A673 (cell line): Measurements from ENCODE around the gene IL18R1. TPM values are rescaled to one million over a fixed set of nuclear protein-coding genes. Genes with fewer than 3 reads are reported as not detected.

ENCODE experiments used
- Bru-seq: library from RNA; stranded (reverse); fragments of 400-500 nt; gene quantifications from one replicate; lab custom pipeline; 2021; lab: Mats Ljungman, UMichigan
- BruChase-seq, 2 experiments: library from RNA; stranded (reverse); fragments of 400-500 nt; gene quantifications; one replicate each; lab custom pipeline; 2021; lab: Mats Ljungman, UMichigan
- BruUV-seq: library from RNA; stranded (reverse); fragments of 400-500 nt; replicated peaks from 2 replicates; lab custom pipeline; 2021; lab: Mats Ljungman, UMichigan
- CTCF ChIA-PET: fragments of 300-600 bp; sonication (Branson Sonifier 250); formaldehyde crosslinking; loops from one replicate; lab custom pipeline; 2022; ENCODE audit warnings: antibody characterized with exemption; lab: Charles Lee
- POLR2A ChIA-PET: fragments of 300-600 bp; sonication (Branson Sonifier 250); formaldehyde crosslinking; loops from one replicate; lab custom pipeline; 2022; ENCODE audit warnings: antibody characterized with exemption; ENCODE audit not compliant: low non-redundant PET; lab: Charles Lee
- DNase-seq: peaks from one replicate; pipeline ENCODE4 v3.0.0-alpha.2; 2015; ENCODE audit warnings: low spot score
- H3K27ac ChIP-seq: fragments of 200-600 bp; sonication (generic); 2 replicates; pipeline ENCODE4 v1.5.1; 2016; ENCODE audit warnings: mixed run types, low read depth, mild to moderate bottlenecking, mixed read lengths, antibody characterized with exemption, low read length; ENCODE audit not compliant: poor library complexity, severe bottlenecking
- H3K27me3 ChIP-seq: fragments of 200-600 bp; sonication (generic); replicated peaks from 2 replicates; pipeline ENCODE4 v1.6.1; 2017; ENCODE audit warnings: mixed run types, low read depth, mild to moderate bottlenecking, mixed read lengths, antibody characterized with exemption, low read length; ENCODE audit not compliant: insufficient read depth, poor library complexity
- H3K36me3 ChIP-seq: fragments of 200-600 bp; sonication (generic); 2 replicates; pipeline ENCODE4 v1.6.1; 2016; ENCODE audit warnings: mixed run types, mild to moderate bottlenecking, mixed read lengths, antibody characterized with exemption, low read length; ENCODE audit not compliant: insufficient read depth, poor library complexity, severe bottlenecking
- H3K4me1 ChIP-seq: fragments of 200-600 bp; sonication (generic); 2 replicates; pipeline ENCODE4 v1.6.1; 2017; ENCODE audit warnings: mixed run types, mild to moderate bottlenecking, mixed read lengths, antibody characterized with exemption, low read length; ENCODE audit not compliant: insufficient read depth, poor library complexity, severe bottlenecking
- H3K4me3 ChIP-seq: fragments of 200-600 bp; sonication (generic); 2 replicates; pipeline ENCODE4 v1.5.1; 2016; ENCODE audit warnings: low read depth, mixed run types, mild to moderate bottlenecking, mixed read lengths, low read length; ENCODE audit not compliant: poor library complexity, severe bottlenecking
- H3K9me3 ChIP-seq: fragments of 200-600 bp; sonication (generic); 2 replicates; pipeline ENCODE4 v1.6.1; 2016; ENCODE audit warnings: mixed run types, low read depth, mild to moderate bottlenecking, mixed read lengths, antibody characterized with exemption, low read length; ENCODE audit not compliant: poor library complexity, severe bottlenecking
- EZH2 ChIP-seq: fragments of 200-600 bp; sonication (generic); IDR thresholded peaks from 2 replicates; pipeline ENCODE4 v1.6.1; 2017; ENCODE audit warnings: borderline replicate concordance, low read depth, mild to moderate bottlenecking, mixed read lengths, antibody characterized with exemption, low read length; ENCODE audit not compliant: poor library complexity, severe bottlenecking
- intact Hi-C: fragments of 100-400 bp; cut with micrococcal nuclease; formaldehyde crosslinking; loops from one replicate; pipeline ENCODE4 v1.10.0; 2022; ENCODE audit not compliant: unreplicated experiment
- long read RNA-seq: library from polyadenylated mRNA; stranded (forward); transcript quantifications from one replicate; pipeline ENCODE4 v2.0.0, GENCODE V29; 2022
- total RNA-seq: library from RNA; stranded (reverse); gene quantifications from 2 replicates; pipeline ENCODE4 v1.2.3, GENCODE V29; 2021
- TF ChIP-seq, protein P1 (sequence below): fragments of 300-800, 200-600 bp; sonication (generic); conservative IDR thresholded peaks from 2 replicates; pipeline ENCODE4 v1.5.1; 2017; ENCODE audit warnings: low read depth, mild to moderate bottlenecking, antibody characterized with exemption, low read length, moderate library complexity, mixed read lengths

IL18R1 gene, protein sequence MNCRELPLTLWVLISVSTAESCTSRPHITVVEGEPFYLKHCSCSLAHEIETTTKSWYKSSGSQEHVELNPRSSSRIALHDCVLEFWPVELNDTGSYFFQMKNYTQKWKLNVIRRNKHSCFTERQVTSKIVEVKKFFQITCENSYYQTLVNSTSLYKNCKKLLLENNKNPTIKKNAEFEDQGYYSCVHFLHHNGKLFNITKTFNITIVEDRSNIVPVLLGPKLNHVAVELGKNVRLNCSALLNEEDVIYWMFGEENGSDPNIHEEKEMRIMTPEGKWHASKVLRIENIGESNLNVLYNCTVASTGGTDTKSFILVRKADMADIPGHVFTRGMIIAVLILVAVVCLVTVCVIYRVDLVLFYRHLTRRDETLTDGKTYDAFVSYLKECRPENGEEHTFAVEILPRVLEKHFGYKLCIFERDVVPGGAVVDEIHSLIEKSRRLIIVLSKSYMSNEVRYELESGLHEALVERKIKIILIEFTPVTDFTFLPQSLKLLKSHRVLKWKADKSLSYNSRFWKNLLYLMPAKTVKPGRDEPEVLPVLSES
- total RNA-seq, result not detected in 2 replicates
- percentile 6 among the genes with signal in this experiment for Bru-seq, nascent RNA
- not detected for BruChase-seq, experiment 1, labeled RNA remaining after a 2-hour chase
- BruChase-seq, experiment 2, labeled RNA remaining after a 6-hour chase, result not detected
- long read RNA-seq, result 0 reads

GRCh38 chr2:102355526-102356380 lies at the start of gene IL18R1:
Gene IL18R1, plus strand, starts transcription at chr2:102355796. Its CDS starts 6,865 bp downstream, at chr2:102362661.
- TF ChIP-seq, protein P1, sequence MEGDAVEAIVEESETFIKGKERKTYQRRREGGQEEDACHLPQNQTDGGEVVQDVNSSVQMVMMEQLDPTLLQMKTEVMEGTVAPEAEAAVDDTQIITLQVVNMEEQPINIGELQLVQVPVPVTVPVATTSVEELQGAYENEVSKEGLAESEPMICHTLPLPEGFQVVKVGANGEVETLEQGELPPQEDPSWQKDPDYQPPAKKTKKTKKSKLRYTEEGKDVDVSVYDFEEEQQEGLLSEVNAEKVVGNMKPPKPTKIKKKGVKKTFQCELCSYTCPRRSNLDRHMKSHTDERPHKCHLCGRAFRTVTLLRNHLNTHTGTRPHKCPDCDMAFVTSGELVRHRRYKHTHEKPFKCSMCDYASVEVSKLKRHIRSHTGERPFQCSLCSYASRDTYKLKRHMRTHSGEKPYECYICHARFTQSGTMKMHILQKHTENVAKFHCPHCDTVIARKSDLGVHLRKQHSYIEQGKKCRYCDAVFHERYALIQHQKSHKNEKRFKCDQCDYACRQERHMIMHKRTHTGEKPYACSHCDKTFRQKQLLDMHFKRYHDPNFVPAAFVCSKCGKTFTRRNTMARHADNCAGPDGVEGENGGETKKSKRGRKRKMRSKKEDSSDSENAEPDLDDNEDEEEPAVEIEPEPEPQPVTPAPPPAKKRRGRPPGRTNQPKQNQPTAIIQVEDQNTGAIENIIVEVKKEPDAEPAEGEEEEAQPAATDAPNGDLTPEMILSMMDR, result peak; percentile 64
- peak; percentile 52 for TF ChIP-seq EZH2
- Histone ChIP-seq H3K4me1 (no peaks in the 10 kb centered on the region), H3K27ac (no peak within 1 kb of the TSS), H3K9me3 (no peaks in the 10 kb centered on the region), H3K27me3 (peaks cover 37% of the 10 kb centered on the region), H3K4me3 (peak within 1 kb of the TSS; percentile 47), H3K36me3 (no peaks in the 10 kb centered on the region)
- POLR2A ChIA-PET, result no interaction called here
- intact Hi-C loops, result loop anchor here (10.0 kb wide), 1 partner anchor 331 kb away; no protein-coding TSS in a partner anchor
- CTCF ChIA-PET, result interaction anchor here (0.6 kb wide), 1 partner anchor 284 kb away, joined by 3 read pairs; no protein-coding TSS in a partner anchor
- BruUV-seq, result no TSS peak
- DNase-seq, result peak; percentile 56

DNA sequence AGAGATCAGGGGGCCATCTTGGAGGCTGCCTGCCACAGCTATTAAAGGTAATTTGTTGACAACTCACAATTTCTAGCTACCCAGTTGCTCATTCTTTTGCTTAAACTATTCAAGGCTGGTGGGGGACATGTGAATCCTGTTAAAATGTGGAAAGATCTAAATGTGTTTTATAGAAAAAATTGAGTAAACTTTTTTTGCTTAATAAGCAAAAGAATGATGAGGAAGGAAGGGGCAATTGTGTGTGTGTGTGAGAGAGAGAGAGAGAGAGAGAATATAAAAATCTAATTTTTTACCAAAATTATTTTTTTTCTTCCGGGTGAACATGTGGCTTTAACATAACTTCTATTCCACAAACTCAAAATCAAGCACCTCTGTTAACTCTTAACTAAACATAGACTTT lies 49.5 kb upstream of the IL18R1 start:
- no peak for DNase-seq
- no peak overlapping the region for H3K4me3 ChIP-seq
- no TSS peak for BruUV-seq
- POLR2A ChIA-PET, result no interaction called here
- no peak overlapping the region for H3K27ac ChIP-seq
- H3K4me1 ChIP-seq, result no peaks in the 10 kb centered on the region
- no peaks in the 10 kb centered on the region for H3K9me3 ChIP-seq
- TF ChIP-seq, protein P1, result no peak
- TF ChIP-seq EZH2, result no peak
- CTCF ChIA-PET, result no interaction called here
- peaks cover 43% of the 10 kb centered on the region for H3K27me3 ChIP-seq
- intact Hi-C loops, result no loop called here
- no peaks in the 10 kb centered on the region for H3K36me3 ChIP-seq

DNA sequence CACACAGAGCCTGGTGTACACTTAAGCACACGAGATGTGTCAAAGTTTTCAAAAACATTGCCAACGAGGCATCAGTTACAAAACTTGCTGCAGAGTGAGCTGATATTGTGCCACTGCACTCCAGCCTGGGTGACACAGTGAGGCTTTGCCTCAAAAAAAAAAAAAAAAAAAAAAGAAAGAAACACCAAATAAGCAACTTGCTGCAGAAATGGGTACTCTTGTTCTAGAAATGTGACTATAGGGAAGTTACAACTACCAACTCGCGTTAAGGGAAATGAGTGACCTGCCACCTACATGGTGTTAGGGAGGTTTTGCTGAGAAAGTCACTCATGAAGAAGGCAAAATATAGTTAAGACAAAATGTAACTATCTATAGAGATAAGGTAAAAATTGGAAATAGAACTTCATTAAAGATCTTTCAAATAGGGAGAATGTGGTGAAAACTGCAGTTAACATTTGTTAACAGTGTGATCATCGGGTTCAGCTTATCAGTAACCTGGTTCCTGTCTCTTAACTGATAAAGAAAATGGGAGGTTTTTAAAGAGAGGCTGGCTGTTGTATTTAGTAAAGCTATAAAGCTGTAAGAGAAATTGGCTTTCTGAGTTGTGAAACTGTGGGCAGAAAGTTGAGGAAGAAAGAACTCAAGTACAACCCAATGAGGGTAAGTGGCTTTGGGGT lies 44.5 kb upstream of the IL18R1 start, which contains the start of gene IL1RL1:
Gene IL1RL1, plus strand, starts transcription at position 600 of the 677 bp plus-strand sequence. CDS start 26,702 bp downstream, outside the sequence.
- peaks cover 8% of the 10 kb centered on the region for H3K27me3 ChIP-seq
- no peaks in the 10 kb centered on the region for H3K9me3 ChIP-seq
- H3K27ac ChIP-seq, result no peak within 1 kb of the TSS
- no peak for DNase-seq
- ChIA-PET POLR2A (no interaction called here), CTCF (no interaction called here)
- BruUV-seq, result no TSS peak
- H3K4me3 ChIP-seq, result no peak within 1 kb of the TSS
- no peaks in the 10 kb centered on the region for H3K4me1 ChIP-seq
- intact Hi-C loops, result no loop called here
- TF ChIP-seq, protein P1, result no peak
- no peak for TF ChIP-seq EZH2
- no peaks in the 10 kb centered on the region for H3K36me3 ChIP-seq
